ENCODE data around the gene HIC2.

DNA sequence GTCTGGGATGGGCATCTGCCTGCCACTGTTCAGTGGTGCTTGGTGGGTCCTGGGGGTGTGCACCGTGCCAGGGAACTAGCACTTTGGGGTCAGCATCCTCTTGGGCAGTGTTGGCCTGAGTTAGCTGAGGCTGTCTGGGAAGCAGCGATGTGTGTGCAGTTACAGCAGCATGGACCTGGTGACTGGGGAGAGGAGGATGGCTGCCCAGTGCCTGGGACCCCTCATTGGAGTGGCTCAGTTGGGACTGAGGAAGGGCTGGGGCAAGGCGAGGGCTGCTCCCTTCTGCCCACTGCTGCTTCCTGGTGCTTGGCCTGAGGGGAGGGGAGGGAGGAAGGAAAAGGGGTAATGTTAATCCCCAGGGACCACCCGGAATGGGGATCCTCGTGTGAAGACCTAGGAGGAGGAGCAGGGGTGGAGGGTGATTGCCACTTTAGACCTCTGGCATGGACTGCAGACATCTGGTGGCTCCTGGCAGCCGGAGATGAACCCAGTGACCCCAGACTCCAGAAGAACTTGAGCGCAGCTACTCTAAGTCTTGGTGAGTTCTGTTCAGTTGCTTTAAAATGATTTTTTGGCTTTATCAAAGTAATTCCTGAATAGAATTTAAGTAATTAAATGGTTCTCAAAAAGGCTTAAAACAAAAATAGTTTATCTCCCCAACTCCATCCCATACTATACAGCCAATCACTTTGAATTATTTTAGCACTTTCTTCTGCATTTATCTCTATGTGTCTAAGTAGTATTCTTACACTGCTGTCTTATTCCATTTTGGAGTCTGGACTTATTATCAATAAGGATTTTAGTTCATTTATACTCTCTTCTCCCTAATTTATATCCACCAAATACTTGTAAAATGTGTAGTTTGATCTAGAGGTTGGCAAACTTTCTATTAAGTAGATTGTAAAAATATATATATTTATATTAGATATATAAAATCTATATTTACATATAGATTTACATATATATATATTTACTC lies 34.7 kb downstream of the HIC2 start:
- TF ChIP-seq POLR2AphosphoS5 (IDR thresholded peaks at IDR 0.05; ENCODE audit: low read depth, low read length) (0 out of 2 replicates have a peak, but pooled peaks have one; percentile 24), POLR2A (IDR thresholded peaks at IDR 0.05; ENCODE audit: low read depth, low read length) (no peak), TAF1 (IDR thresholded peaks at IDR 0.05; ENCODE audit: borderline replicate concordance, low read depth, low read length) (no peak)

Measured in GM12892 (cell line).